ENCODE results near the gene MAST3. TPM values are rescaled to one million over a fixed set of nuclear protein-coding genes. Genes with fewer than 3 reads are reported as not detected.

Gene MAST3
- total and polyA plus RNA-seq, 2 of the 13 experiments (the other 11 are each of a cell fraction or from before 2014, with no cell fraction given): 4.1 to 4.6 TPM

- FAIRE-seq (no peak), DNase-seq (ENCODE audit: low spot score) (no peak), ATAC-seq (no peak)
- POLR2A ChIA-PET: interaction anchor here (2.6 kb wide), 1 partner anchor 54 kb away, joined by 8 read pairs; no protein-coding TSS in a partner anchor
- no peak overlapping the region for H3K4me2 ChIP-seq (ENCODE audit: low read depth, low read length)
- H3K4me1 ChIP-seq (ENCODE audit: insufficient read depth, low read length): no peaks in the 10 kb centered on the region
- CTCF ChIA-PET (ENCODE audit: low intra/inter-chr PET ratio, low total read pairs): interaction anchor here (3.2 kb wide), 1 partner anchor 54 kb away, joined by 25 read pairs; no protein-coding TSS in a partner anchor
- TF ChIP-seq JDP2 (CRISPR knock-in tag; IDR thresholded peaks at IDR 0.05; ENCODE audit: borderline replicate concordance) (no peak), RBFOX2 (IDR thresholded peaks at IDR 0.05; ENCODE audit: low read depth, low read length) (0 out of 2 replicates have a peak, but pooled peaks have one; percentile 19)
- no peak overlapping the region for H3K9ac ChIP-seq (ENCODE audit: insufficient read depth, low read depth, low read length)
- in situ Hi-C loops (cut with HindIII; ENCODE audit: extremely low pct_ligation_motif_present, low pct_unique_long_range_greater_than_20kb) (no loop called here), intact Hi-C loops (cut with micrococcal nuclease; ENCODE audit: unreplicated experiment) (no loop called here)
- H3K27ac ChIP-seq (ENCODE audit: extremely low read length, insufficient read depth, low read length): no peak overlapping the region
- H2AFZ ChIP-seq (ENCODE audit: low read length): no peak overlapping the region
- H4K20me1 ChIP-seq (ENCODE audit: insufficient read depth, low read length): 0 out of 2 replicates have a peak, but pooled peaks cover 3% of the 10 kb centered on the region
- peaks cover 26 to 43% of the 10 kb centered on the region in 2 experiments for H3K36me3 ChIP-seq (replicated peaks in 1 of 2; ENCODE audit: control insufficient read depth in 1 of 2, insufficient read depth in 2 of 2, low read length in 2 of 2)
- no peaks in the 10 kb centered on the region for H3K9me3 ChIP-seq (ENCODE audit: low read length)
- no peaks in the 10 kb centered on the region for H3K79me2 ChIP-seq (ENCODE audit: insufficient read depth, low read length)
- H3K27me3 ChIP-seq (ENCODE audit: control insufficient read depth in 1 of 2, insufficient read depth in 2 of 2, low read length in 2 of 2): no peaks in the 10 kb centered on the region
- WGBS (ENCODE audit: low lambda C conversion rate): 95% methylated on average over 14 of the region's 21 CpGs
- BruUV-seq (replicated peaks): no TSS peak
- no peak overlapping the region for H3K4me3 ChIP-seq (replicated peaks in 1 of 3; ENCODE audit: insufficient read depth in 1 of 3, low read depth in 2 of 3, low read length in 3 of 3)
These were observed 69.4 kb downstream of the MAST3 start for GRCh38 chr19:18167011-18167410.

GRCh38 chr19:18167975-18168645 lies 70.5 kb downstream of the MAST3 start:
- 0 out of 2 replicates have a peak, but pooled peaks cover 3% of the 10 kb centered on the region for H4K20me1 ChIP-seq (ENCODE audit: insufficient read depth, low read length)
- H3K36me3 ChIP-seq (replicated peaks in 1 of 2; ENCODE audit: control insufficient read depth in 1 of 2, insufficient read depth in 2 of 2, low read length in 2 of 2): peaks cover 19 to 34% of the 10 kb centered on the region in 2 experiments
- no peak overlapping the region for H3K27ac ChIP-seq (ENCODE audit: extremely low read length, insufficient read depth, low read length)
- in situ Hi-C loops (cut with HindIII; ENCODE audit: extremely low pct_ligation_motif_present, low pct_unique_long_range_greater_than_20kb): no loop called here
- POLR2A ChIA-PET: interaction anchor here (0.7 to 2.6 kb wide), 5 partner anchors 14 to 58 kb away, joined by 3 to 8 read pairs (median 3); no protein-coding TSS in a partner anchor
- H3K4me2 ChIP-seq (ENCODE audit: low read depth, low read length): no peak overlapping the region
- H3K27me3 ChIP-seq (ENCODE audit: control insufficient read depth in 1 of 2, insufficient read depth in 2 of 2, low read length in 2 of 2): no peaks in the 10 kb centered on the region
- H3K9me3 ChIP-seq (ENCODE audit: low read length): no peaks in the 10 kb centered on the region
- ATAC-seq (peak; percentile 86), FAIRE-seq (peak; percentile 34), DNase-seq (ENCODE audit: low spot score) (no peak)
- H2AFZ ChIP-seq (ENCODE audit: low read length): no peak overlapping the region
- no TSS peak for BruUV-seq (replicated peaks)
- intact Hi-C loops (cut with micrococcal nuclease; ENCODE audit: unreplicated experiment): loop anchor here (1.0 kb wide), 1 partner anchor 55 kb away; no protein-coding TSS in a partner anchor
- H3K4me3 ChIP-seq (replicated peaks in 1 of 3; ENCODE audit: insufficient read depth in 1 of 3, low read depth in 2 of 3, low read length in 3 of 3): no peak overlapping the region
- CTCF ChIA-PET (ENCODE audit: low intra/inter-chr PET ratio, low total read pairs): interaction anchor here (0.7 to 3.2 kb wide), 3 partner anchors 55 to 110 kb away, joined by 4 to 25 read pairs (median 4); no protein-coding TSS in a partner anchor
- H3K79me2 ChIP-seq (ENCODE audit: insufficient read depth, low read length): no peaks in the 10 kb centered on the region
- no peaks in the 10 kb centered on the region for H3K4me1 ChIP-seq (ENCODE audit: insufficient read depth, low read length)
- 80% methylated on average over 14 of the region's 14 CpGs for WGBS (ENCODE audit: low lambda C conversion rate)
- no peak overlapping the region for H3K9ac ChIP-seq (ENCODE audit: insufficient read depth, low read depth, low read length)
- no peak for TF ChIP-seq ZHX2 (IDR thresholded peaks at IDR 0.05; ENCODE audit: low read depth)
- no peak for TF ChIP-seq ZHX2 (CRISPR knock-in tag; IDR thresholded peaks at IDR 0.05; ENCODE audit: borderline replicate concordance)
- TF ChIP-seq MLLT10 (CRISPR knock-in tag; IDR thresholded peaks at IDR 0.05): no peak
- TF ChIP-seq PRDM15 (CRISPR knock-in tag; IDR thresholded peaks at IDR 0.05): no peak
- 0 out of 2 replicates have a peak, but pooled peaks have one; percentile 37 for TF ChIP-seq ZNF331 (CRISPR knock-in tag; IDR thresholded peaks at IDR 0.05)

Measured in HepG2 (cell line).